Measurements from ENCODE around the gene CPZ.

- TF ChIP-seq, protein P1, sequence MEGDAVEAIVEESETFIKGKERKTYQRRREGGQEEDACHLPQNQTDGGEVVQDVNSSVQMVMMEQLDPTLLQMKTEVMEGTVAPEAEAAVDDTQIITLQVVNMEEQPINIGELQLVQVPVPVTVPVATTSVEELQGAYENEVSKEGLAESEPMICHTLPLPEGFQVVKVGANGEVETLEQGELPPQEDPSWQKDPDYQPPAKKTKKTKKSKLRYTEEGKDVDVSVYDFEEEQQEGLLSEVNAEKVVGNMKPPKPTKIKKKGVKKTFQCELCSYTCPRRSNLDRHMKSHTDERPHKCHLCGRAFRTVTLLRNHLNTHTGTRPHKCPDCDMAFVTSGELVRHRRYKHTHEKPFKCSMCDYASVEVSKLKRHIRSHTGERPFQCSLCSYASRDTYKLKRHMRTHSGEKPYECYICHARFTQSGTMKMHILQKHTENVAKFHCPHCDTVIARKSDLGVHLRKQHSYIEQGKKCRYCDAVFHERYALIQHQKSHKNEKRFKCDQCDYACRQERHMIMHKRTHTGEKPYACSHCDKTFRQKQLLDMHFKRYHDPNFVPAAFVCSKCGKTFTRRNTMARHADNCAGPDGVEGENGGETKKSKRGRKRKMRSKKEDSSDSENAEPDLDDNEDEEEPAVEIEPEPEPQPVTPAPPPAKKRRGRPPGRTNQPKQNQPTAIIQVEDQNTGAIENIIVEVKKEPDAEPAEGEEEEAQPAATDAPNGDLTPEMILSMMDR (conservative IDR thresholded peaks at IDR 0.05; ENCODE audit: low read depth in 2 of 2), result no peak
- no peak for TF ChIP-seq EZH2 (IDR thresholded peaks at IDR 0.05; ENCODE audit: low read depth, unreplicated experiment)
- no peak for TF ChIP-seq POLR2AphosphoS5 (IDR thresholded peaks at IDR 0.05; ENCODE audit: low read depth)
- no peak for TF ChIP-seq EZH2phosphoT487 (IDR thresholded peaks at IDR 0.05; ENCODE audit: unreplicated experiment)
- TF ChIP-seq STAT1 (IDR thresholded peaks at IDR 0.05; ENCODE audit: unreplicated experiment), result no peak
- TF ChIP-seq REST (IDR thresholded peaks at IDR 0.05; ENCODE audit: unreplicated experiment), result no peak
- TF ChIP-seq CREB1 (CRISPR knock-in tag; IDR thresholded peaks at IDR 0.05; ENCODE audit: low read depth), result no peak
- TF ChIP-seq ZNF462 (CRISPR knock-in tag; IDR thresholded peaks at IDR 0.05), result no peak
- TF ChIP-seq ZNF114 (CRISPR knock-in tag; IDR thresholded peaks at IDR 0.05), result no peak
- TF ChIP-seq JUNB (IDR thresholded peaks at IDR 0.05; ENCODE audit: unreplicated experiment), result no peak
- TF ChIP-seq NANOG (IDR thresholded peaks at IDR 0.05; ENCODE audit: borderline replicate concordance), result no peak
- TF ChIP-seq, protein P2, sequence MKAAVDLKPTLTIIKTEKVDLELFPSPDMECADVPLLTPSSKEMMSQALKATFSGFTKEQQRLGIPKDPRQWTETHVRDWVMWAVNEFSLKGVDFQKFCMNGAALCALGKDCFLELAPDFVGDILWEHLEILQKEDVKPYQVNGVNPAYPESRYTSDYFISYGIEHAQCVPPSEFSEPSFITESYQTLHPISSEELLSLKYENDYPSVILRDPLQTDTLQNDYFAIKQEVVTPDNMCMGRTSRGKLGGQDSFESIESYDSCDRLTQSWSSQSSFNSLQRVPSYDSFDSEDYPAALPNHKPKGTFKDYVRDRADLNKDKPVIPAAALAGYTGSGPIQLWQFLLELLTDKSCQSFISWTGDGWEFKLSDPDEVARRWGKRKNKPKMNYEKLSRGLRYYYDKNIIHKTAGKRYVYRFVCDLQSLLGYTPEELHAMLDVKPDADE (IDR thresholded peaks at IDR 0.05), result no peak
These were observed 16.3 kb downstream of the CPZ start for GRCh38 chr4:8608714-8609391.

Measured in GM23338 (cell line).